Uterus (tissue), 2 donors: ENCODE results near the gene LIMK2.

Experiments used
- CTCF ChIP-seq, 4 experiments: fragments of 200-600 bp in 2 of 4; fragments of 450-650 bp in 2 of 4; sonication (generic) in 2 of 4; IDR thresholded peaks; one replicate each; pipeline ENCODE4 v1.5.1; 2016 to 2019; ENCODE audit warnings: antibody characterized with exemption in 4 of 4, mild to moderate bottlenecking in 2 of 4, moderate library complexity in 1 of 4
- POLR2A ChIP-seq, 2 donors: fragments of 450-650 bp; IDR thresholded peaks; one replicate each; pipeline ENCODE4 v1.6.1; 2016; ENCODE audit warnings: antibody characterized with exemption in 2 of 2, mild to moderate bottlenecking in 1 of 2, moderate library complexity in 1 of 2

GRCh38 chr22:31287818-31288495, 75.9 kb downstream of the LIMK2 start:
- TF ChIP-seq CTCF (IDR thresholded peaks at IDR 0.05) (no peak), POLR2A (IDR thresholded peaks at IDR 0.05) (no peak)
